ENCODE results near the gene PGLYRP2. TPM values are rescaled to one million over a fixed set of nuclear protein-coding genes. Genes with fewer than 3 reads are reported as not detected.
A peak's percentile ranks its signal among the peaks of the same experiment; 100 is the strongest.

PGLYRP2 gene
- total RNA-seq, 2 donors from 2014 or later: not detected

- H3K4me3 ChIP-seq: peak within 1 kb of the TSS; percentile 70
- H3K27ac ChIP-seq: no peak within 1 kb of the TSS
- DNase-seq (ENCODE audit: low spot score) (no peak), ATAC-seq (ENCODE audit: insufficient number of reproducible peaks, low FRiP score, low read depth) (no peak)
- no peaks in the 10 kb centered on the region for H3K9me3 ChIP-seq
- no peaks in the 10 kb centered on the region for H3K36me3 ChIP-seq
- H3K27me3 ChIP-seq (replicated peaks; ENCODE audit: insufficient read depth): no peaks in the 10 kb centered on the region
- peaks cover 0 to 5% of the 10 kb centered on the region in 2 donors for H3K4me1 ChIP-seq (ENCODE audit: control insufficient read depth in 1 of 2, low read depth in 2 of 2)
- TF ChIP-seq CTCF (IDR thresholded peaks at IDR 0.05): no peak
These were observed 14.6 kb downstream of the PGLYRP2 start, which contains the start of gene RASAL3 for GRCh38 chr19:15464394-15465385. Gene RASAL3 (minus strand): TSS chr19:15464544. CDS start chr19:15464358, 186 bp downstream.

- Histone ChIP-seq H3K4me1 (ENCODE audit: control insufficient read depth in 1 of 2, low read depth in 2 of 2) (no peaks in the 10 kb centered on the region), H3K4me3 (peak overlapping the region; percentile 70), H3K27ac (no peak overlapping the region), H3K9me3 (no peaks in the 10 kb centered on the region), H3K36me3 (no peaks in the 10 kb centered on the region), H3K27me3 (replicated peaks; ENCODE audit: insufficient read depth) (no peaks in the 10 kb centered on the region)
- ATAC-seq (ENCODE audit: insufficient number of reproducible peaks, low FRiP score, low read depth) (no peak), DNase-seq (ENCODE audit: low spot score) (no peak)
- no peak for TF ChIP-seq CTCF (IDR thresholded peaks at IDR 0.05)
These were observed 15.4 kb downstream of the PGLYRP2 start for GRCh38 chr19:15463861-15464371.

GRCh38 chr19:15461694-15462093, 17.6 kb downstream of the PGLYRP2 start:
- Histone ChIP-seq H3K27ac (no peak overlapping the region), H3K4me1 (ENCODE audit: control insufficient read depth in 1 of 2, low read depth in 2 of 2) (peaks cover 0 to 13% of the 10 kb centered on the region in 2 donors), H3K9me3 (no peaks in the 10 kb centered on the region), H3K4me3 (no peak overlapping the region), H3K27me3 (replicated peaks; ENCODE audit: insufficient read depth) (peaks cover 2% of the 10 kb centered on the region), H3K36me3 (no peaks in the 10 kb centered on the region)
- ATAC-seq (ENCODE audit: insufficient number of reproducible peaks, low FRiP score, low read depth): no peak
- no peak for DNase-seq (ENCODE audit: low spot score)
- TF ChIP-seq CTCF (IDR thresholded peaks at IDR 0.05): no peak

- no peak for TF ChIP-seq CTCF (IDR thresholded peaks at IDR 0.05)
- peaks cover 0 to 22% of the 10 kb centered on the region in 2 donors for H3K4me1 ChIP-seq (ENCODE audit: control insufficient read depth in 1 of 2, low read depth in 2 of 2)
- no peak overlapping the region for H3K27ac ChIP-seq
- no peaks in the 10 kb centered on the region for H3K36me3 ChIP-seq
- DNase-seq (ENCODE audit: low spot score) (no peak), ATAC-seq (ENCODE audit: insufficient number of reproducible peaks, low FRiP score, low read depth) (no peak)
- H3K27me3 ChIP-seq (replicated peaks; ENCODE audit: insufficient read depth): peaks cover 9% of the 10 kb centered on the region
- peak overlapping the region; percentile 27 for H3K4me3 ChIP-seq
- H3K9me3 ChIP-seq: no peaks in the 10 kb centered on the region
These were observed 21.4 kb downstream of the PGLYRP2 start for GRCh38 chr19:15457701-15458484.
